HG03432 (cell line): Measurements from ENCODE around the gene OMG.
"Not testable (repeated sequence)": the region's sequence is repeated elsewhere in the genome, so short reads cannot be mapped to it uniquely, and the experiment has no call there.

Experiments
- ATAC-seq: cut with Tn5 transposase; IDR thresholded peaks from one replicate; pipeline ENCODE4 v1.9.1; 2021; ENCODE audit warnings: mild to moderate bottlenecking, moderate library complexity; ENCODE audit not compliant: unreplicated experiment

OMG gene, protein sequence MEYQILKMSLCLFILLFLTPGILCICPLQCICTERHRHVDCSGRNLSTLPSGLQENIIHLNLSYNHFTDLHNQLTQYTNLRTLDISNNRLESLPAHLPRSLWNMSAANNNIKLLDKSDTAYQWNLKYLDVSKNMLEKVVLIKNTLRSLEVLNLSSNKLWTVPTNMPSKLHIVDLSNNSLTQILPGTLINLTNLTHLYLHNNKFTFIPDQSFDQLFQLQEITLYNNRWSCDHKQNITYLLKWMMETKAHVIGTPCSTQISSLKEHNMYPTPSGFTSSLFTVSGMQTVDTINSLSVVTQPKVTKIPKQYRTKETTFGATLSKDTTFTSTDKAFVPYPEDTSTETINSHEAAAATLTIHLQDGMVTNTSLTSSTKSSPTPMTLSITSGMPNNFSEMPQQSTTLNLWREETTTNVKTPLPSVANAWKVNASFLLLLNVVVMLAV

GRCh38 chr17:31297090-31297489 lies at the start of gene OMG:
OMG (minus strand) TSS chr17:31297239; CDS start chr17:31296331, 908 bp downstream.
- no peak for ATAC-seq

DNA sequence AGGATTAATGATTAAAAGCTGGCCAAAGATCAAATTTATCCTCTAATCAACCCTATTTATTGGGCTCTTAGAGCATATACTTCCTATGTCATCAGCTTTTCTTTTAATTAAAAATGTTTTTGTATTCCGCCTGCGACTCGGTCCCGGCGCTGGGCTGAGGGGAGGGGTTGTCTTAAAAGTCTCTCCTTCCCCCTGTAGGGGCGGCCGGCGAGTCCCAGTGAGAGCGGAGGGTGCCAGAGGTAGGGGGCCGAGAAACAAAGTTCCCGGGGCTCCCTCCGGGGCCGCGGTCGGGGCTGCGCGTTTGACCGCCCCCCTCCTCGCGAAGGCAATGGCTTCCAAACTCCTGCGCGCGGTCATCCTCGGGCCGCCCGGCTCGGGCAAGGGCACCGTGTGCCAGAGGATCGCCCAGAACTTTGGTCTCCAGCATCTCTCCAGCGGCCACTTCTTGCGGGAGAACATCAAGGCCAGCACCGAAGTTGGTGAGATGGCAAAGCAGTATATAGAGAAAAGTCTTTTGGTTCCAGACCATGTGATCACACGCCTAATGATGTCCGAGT lies 48.2 kb upstream of the OMG start:
- not testable (repeated sequence) for ATAC-seq

DNA sequence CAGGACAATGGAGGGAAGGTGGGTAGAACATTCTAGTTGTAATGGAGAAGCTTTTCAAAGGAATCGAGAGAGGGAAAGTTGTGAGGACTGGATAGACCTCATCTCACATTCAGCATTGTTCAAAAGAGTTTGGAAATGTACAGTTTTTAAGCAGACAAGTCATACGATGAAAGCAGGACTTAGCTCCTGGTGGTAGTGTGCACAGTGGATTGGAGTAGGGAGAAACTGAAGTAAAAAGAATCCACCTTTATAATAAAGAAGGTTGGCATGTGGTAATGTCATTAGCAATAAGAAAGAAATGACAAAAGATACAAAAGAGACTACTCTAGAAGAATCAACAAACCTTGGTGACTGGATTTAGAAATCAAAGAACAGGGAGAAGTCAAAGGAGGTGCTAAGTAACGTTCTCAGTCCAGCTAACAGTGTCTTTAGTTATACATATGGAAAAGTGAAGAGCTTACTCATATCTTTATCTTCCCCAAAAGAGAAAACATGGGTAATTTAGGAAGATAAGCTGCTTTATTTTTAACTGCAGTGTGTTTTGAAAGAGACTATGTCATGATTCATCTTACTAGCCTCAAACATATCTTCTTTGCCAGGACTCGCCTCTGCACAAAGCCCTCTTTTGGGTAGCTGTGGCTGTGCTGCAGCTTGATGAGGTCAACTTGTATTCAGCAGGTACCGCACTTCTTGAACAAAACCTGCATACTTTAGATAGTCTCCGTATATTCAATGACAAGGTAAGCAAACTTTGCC lies 43.0 kb upstream of the OMG start:
- ATAC-seq = no peak

DNA sequence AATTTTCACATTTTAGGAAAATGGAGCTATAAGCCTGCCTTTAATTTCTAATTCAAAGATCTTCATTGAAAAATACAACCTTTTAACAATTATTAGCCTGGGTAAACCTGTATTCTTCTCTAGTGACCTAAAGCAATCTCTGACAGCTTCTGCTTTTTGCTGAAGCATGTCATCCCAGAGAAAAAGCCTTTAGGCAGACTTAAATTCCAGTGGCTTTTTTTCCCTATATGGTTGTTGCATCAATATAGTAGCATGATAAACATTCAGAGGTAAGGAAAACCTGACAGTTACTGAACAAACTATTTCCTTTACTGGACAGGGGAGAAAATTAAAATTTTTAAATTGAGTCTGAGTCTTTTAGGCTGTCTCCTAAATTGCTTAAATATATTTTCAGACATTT lies 32.2 kb upstream of the OMG start:
- ATAC-seq = no peak

GRCh38 chr17:31328160-31328535 lies 31.1 kb upstream of the OMG start:
- ATAC-seq = no peak

GRCh38 chr17:31327534-31328159 lies 30.6 kb upstream of the OMG start:
- no peak for ATAC-seq

- ATAC-seq = no peak
Measured at GRCh38 chr17:31323551-31323950, 26.5 kb upstream of the OMG start.

DNA sequence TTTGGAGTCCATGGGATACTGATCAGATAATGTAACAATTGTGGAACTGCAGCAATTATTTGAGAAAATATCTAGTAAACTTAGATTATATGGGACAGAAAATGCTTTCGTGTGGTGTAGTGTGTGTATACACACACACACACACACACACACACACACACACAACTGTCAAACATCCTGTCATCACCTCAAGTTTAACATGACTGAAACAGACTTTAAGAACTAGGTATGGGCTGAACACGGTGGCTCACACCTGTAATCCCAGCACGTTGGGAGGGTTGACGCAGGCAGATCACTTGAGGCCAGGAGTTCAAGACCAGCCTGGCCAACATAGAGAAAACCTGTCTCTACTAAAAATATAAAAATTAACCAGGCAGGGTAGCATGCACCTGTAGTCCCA lies 24.9 kb upstream of the OMG start:
- ATAC-seq = no peak

DNA sequence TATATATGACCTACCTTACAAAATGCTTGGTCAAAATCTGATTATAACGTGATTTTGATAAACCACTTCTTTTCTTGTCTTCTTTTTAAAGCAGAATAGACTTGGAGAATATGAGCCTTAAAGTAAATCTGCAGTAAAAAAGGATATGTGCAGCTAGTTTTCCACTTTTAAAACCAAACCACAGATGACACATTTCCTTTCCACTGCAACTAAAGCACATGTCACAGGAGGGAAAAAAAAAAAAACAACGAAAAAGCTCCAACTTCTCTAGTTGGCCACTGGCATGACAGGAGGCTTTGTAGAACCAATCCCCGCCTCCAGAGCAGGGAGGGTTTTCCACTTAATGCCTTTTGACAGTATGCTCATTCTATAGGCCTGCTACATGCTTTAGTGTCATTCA lies 24.4 kb upstream of the OMG start, which contains the start of gene EVI2A:
Gene EVI2A (minus strand): TSS at position 142 of the 400 bp plus-strand sequence. CDS start 2,609 bp downstream, outside the sequence.
- ATAC-seq = no peak

GRCh38 chr17:31320791-31321190 lies 23.8 kb upstream of the OMG start:
- no peak for ATAC-seq

DNA sequence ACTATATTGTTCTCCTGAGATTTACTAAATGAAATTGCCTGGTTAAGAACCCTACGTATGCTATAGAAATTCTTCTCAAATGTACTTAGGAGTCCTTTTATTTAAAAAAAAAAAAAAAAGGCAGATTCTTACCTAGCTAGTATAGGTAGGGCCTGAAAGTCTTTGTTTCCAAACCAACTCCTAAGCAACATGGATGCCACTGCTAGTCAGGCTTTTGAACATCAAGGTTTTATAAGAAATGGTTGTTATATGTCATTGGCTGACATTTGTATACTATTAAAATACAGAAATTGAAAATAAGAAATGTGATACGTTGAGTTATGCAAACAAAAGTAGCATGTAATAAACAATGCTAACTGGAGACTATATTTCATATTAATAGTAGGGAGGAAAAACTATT lies 23.2 kb upstream of the OMG start:
- no peak for ATAC-seq

DNA sequence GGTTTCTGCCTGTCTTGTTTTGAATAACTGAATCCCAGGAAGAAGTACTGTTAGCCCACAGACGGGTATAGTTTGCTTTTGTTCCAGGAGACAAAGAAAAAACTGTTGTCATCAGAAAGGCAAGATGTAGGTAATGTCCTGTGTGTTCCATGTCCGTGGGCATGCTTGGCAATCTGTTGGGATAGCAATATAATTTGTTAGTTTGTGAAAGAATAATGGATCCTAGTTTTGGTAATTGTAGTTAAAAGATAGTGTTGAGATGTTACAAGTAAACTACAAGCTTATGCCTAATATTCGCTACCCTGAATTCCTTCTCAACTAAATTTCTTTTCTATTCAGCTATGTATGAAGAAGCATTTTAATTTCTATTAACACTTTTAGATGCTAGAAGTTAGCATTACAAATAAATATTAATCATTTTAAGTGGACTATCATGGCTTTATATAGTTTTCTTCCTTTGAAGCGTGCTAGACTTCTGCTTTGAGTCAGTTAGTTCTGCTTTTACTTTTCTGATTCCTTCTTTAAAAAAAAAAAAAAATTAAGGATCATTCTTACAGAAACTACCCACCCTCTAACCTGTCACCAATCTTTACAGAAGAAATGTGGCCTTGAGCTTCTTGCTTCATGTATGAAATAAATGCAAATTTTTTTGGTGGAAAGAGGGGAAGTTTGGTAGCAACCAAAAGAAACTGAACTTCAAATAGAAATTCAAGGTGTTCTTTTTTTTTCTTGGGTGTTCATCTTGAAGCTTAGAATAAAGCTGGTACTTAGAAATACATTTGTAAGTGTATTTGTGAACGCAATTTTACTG lies 22.0 kb upstream of the OMG start:
- ATAC-seq = no peak

DNA sequence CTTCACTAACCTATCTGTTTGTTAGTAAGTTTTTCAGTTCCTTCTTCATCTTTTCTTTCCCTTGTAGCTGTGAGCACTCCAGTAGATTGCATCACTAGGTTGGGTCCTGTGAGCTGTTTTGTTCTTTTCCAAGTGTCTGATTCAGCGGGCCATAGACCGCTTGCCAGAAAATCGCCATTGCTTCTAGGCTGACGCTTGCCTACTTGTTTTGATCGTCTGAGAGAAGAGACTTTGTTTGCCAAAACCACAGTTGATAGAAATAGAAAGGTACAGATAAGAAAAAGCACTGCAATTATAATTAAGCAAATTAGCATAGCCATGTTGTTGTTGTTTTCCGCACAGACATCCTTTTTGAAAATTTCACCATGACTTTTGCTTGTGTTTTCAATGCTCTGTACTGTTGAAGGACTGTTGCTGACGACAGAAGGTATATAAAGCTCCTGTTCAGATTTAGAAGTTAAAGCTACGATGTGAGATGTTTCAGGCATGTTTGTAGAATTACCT lies 21.3 kb upstream of the OMG start:
- no peak for ATAC-seq

GRCh38 chr17:31314782-31315100 lies 17.7 kb upstream of the OMG start:
- no peak for ATAC-seq

GRCh38 chr17:31313982-31314781 lies 17.1 kb upstream of the OMG start, which contains the start of gene EVI2B:
EVI2B (minus strand) TSS chr17:31314054; CDS start chr17:31305609, 8,445 bp downstream.
- peak; percentile 36 for ATAC-seq

DNA sequence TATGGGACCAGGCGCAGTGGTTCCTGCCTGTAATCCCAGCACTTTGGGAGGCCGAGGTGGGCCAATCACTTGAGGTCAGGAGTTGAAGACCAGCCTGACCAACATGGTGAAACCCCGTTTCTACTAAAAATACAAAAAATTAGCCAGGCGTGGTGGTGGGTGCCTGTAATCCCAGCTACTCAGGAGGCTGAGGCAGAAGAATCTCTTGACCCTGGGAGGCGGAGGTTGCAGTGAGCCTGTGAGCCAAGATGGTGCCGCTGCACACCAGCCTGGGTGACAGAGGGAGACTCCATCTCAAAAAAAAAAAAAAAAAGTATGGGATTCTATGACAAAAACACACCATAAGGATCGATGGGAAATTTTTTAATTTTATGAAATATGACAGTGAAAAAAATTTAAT lies 15.2 kb upstream of the OMG start:
- not testable (repeated sequence) for ATAC-seq

DNA sequence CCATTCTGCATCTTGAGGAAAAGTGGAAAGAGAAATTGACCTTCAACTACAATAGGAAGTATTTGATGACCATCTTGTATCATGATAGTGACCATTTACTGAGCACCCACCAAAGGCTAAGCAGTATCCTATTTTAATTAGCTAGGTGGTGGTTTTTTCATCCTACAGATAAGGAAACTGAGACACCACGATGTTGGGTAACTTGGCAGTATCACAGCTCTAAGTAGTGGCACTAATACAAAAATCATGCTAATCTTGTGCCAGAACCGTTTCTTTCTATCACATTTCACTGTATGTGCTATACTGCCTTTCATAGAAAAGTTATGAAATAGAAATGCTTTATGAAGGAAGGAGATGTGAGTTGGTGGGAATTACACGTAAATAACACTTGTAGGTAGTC lies 14.5 kb upstream of the OMG start:
- ATAC-seq = no peak

DNA sequence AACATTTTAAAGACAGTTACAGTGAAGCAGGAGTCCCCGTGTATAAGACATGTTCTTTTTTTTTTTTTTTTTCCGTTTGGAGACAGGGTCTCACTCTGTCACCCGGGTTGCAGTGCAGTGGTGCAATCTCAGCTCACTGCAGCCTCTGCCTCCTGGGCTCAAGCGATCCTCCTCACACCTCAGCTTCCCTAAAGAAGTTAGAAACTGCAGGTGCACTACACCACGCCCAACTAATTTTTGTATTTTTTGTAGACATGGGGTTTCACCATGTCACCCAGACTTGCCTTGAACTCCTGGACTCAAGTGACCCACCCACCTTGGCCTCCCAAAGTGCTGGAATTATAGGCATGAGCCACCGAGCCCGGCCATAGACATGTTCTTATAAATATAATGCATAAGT lies 13.8 kb upstream of the OMG start:
- no peak for ATAC-seq

- ATAC-seq = no peak
Measured at GRCh38 chr17:31310260-31310659, 13.2 kb upstream of the OMG start.

GRCh38 chr17:31309556-31309955 lies 12.5 kb upstream of the OMG start:
- ATAC-seq = no peak
